H54 (cell line): ENCODE results near the gene SSBP3.
"Not testable (repeated sequence)": the region's sequence is repeated elsewhere in the genome, so short reads cannot be mapped to it uniquely, and the experiment has no call there.

Source experiments
- DNase-seq: peaks from one replicate; pipeline ENCODE4 v3.0.0; 2011; ENCODE audit warnings: low spot score, mixed read lengths; ENCODE audit not compliant: insufficient read length
- FAIRE-seq: peaks from 3 replicates; lab custom pipeline; 2011; peaks lifted over from hg19 to GRCh38; lab: Jason Lieb, UNC
- POLR2A ChIP-seq: IDR thresholded peaks from 2 replicates; pipeline ENCODE4 v1.6.1; 2011; ENCODE audit warnings: low read depth, mild to moderate bottlenecking, low read length

SSBP3 gene

GRCh38 chr1:54421101-54421504, 14.9 kb upstream of the SSBP3 start:
- FAIRE-seq (no peak), DNase-seq (no peak)
- TF ChIP-seq POLR2A, result no peak

DNA sequence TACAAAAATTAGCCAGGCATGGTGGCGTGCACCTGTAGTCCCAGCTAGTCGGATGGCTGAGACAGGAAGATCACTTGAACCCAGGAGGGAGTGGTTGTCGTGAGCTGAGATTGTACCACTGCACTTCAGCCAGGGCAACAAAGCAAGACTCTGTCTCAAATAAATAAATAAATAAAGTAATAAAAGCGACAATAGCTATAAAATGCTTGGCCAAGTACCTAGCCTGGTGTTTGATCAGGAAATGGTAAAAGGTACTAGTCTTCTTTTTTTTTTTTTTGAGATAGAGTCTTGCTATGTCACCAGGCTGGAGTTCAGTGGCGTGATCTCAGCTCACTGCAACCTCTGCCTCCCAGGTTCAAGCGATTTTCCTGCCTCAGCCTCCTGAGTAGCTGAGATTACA, 12.4 kb upstream of the SSBP3 start:
- not testable (repeated sequence) for FAIRE-seq, DNase-seq

- DNase-seq (no peak), FAIRE-seq (no peak)
- TF ChIP-seq POLR2A, result no peak
Observed at GRCh38 chr1:54417123-54417522, 10.9 kb upstream of the SSBP3 start.

GRCh38 chr1:54416435-54416834, 10.2 kb upstream of the SSBP3 start:
- TF ChIP-seq POLR2A, result no peak
- FAIRE-seq (no peak), DNase-seq (no peak)

GRCh38 chr1:54415991-54416390, 9.8 kb upstream of the SSBP3 start:
- DNase-seq (no peak), FAIRE-seq (no peak)
- TF ChIP-seq POLR2A, result no peak

- no peak for TF ChIP-seq POLR2A
- FAIRE-seq (no peak), DNase-seq (no peak)
Observed at GRCh38 chr1:54415533-54415932, 9.3 kb upstream of the SSBP3 start.

- DNase-seq, result no peak
- TF ChIP-seq POLR2A, result no peak
- no peak for FAIRE-seq
Observed at GRCh38 chr1:54413732-54414131, 7.5 kb upstream of the SSBP3 start.

- no peak for DNase-seq
- no peak for FAIRE-seq
- no peak for TF ChIP-seq POLR2A
Observed at GRCh38 chr1:54413295-54413694, 7.1 kb upstream of the SSBP3 start.

DNA sequence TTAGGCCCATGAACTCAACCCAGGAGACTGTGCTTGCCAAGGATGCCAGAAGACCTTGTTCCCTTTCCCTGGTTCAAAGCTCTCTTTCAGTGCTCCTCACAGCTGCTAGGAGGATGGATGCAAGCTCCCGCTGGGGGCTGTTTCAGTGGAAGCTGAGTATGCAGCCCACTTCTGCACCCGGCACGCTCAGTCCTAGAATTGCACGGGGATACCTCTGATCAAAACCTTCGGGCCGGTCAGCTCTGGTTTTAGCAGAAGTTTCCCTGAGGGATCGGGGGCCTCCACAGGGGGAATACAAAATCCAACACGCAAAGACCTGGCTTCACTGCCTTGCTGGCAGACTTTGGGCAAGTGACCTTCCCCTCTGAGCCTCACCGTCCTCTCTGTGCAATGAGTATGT, 4.2 kb upstream of the SSBP3 start:
- FAIRE-seq, result no peak
- TF ChIP-seq POLR2A, result no peak
- no peak for DNase-seq

DNA sequence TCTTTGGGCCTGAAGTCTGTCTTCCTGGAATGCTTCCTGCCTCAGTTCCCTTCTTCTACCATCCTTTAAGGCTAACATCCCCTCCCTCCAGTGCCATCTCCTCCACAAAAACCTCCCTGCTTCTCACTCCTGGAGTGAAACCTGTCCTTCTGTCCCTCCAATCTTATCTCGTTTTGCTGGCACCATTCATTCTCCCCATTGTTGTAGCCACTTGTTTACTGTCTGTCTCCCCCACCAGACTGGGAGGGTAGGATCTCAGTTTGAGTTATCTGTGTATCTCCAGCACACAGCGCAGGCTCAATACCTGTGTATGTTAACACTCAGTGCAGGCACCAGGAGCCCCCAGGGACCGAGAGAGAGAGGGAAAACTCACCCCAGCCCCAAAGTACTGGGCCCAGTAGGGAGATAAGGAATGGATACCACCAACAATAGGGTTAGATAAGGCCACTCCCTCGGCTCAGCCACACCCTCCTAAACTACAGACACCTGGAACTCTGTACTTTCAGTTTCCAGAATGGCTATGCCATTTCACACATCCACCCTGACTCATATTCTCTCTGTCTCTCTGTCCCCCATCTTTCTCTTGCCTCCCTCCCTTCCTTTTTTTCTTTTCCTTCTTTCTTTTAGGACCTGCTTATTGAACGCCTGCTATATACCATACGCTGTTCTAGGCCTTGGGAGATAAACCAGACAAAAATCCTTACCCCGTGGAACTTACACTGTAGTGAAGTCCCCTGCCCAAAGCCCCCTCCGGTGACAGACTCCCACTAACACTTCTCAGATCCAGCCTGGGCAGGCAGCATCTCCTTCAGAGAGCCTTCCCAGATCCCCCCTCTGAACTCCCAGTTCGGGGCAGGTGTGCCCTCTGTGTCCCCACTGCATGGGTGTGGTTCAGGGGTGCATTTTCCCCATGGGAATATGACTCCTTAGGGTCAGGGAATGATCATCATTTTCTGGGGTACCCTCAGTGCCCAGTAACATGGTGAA, 3.3 kb upstream of the SSBP3 start:
- DNase-seq, result no peak

GRCh38 chr1:54408147-54409066, 2.2 kb upstream of the SSBP3 start:
- no peak for TF ChIP-seq POLR2A
- DNase-seq (peak; percentile 91), FAIRE-seq (peak; percentile 83)

More for the DNA sequence above, 3.3 kb upstream of the SSBP3 start:
- FAIRE-seq, result no peak
- TF ChIP-seq POLR2A, result no peak

DNA sequence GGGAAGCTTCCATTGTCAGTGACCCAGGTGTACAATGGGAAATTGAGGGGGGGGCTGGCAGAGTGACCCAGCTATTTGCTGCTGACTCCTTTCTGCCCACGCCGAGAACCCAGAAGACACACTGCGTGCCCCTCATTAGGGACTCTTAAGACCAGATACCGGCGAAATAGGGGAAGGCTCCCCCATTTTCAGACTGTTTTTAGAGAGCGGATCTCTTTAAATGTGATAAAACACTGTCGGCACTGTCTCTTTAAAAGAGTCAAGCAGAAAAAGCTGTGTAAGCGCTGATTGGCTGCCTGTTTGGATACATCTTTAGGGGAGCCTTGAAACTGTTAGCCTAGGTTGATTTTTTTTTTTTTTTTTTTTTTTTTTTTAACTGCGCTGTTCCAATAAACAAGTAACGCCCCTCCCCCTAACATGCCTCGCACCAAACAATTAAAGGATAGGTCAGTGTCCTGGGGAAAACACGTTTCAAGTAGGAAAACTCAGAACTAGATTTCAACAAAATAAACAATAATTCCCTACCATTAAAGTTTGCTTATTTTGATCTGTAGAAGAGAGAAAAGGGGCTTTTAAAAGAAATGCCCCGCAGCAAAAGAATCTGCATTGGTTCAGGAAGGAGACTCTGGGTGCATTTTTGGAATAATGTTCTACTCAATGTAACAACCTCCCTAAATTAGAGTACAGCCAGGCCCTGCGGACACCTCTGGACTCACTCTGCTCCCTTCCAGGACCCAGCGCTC, 1.4 kb upstream of the SSBP3 start:
- FAIRE-seq (no peak), DNase-seq (peak; percentile 84)
- no peak for TF ChIP-seq POLR2A

- FAIRE-seq (no peak), DNase-seq (no peak)
- TF ChIP-seq POLR2A, result no peak
Observed at GRCh38 chr1:54407154-54407403, 885 bp upstream of the SSBP3 start.

DNA sequence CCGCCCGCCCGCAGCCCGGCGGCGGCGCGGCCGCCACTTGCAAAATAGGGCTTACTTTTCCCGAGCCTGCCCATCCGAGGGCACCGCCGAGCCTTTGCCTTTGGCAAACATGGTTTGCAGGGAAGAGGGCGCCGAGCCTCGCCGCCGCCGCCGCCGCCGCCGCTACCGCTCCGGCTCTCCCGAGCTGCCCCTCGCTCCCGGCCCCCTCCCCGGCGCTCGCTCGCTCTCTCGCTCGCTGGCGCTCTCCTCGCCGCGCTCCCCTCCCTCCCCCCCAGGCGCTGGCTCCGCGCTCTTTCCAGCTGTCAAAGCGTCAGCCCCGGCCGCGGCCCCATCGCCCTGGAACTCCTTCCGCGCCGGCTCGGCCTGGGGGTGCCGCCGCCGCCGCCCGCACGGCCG, 298 bp downstream of the SSBP3 start:
- FAIRE-seq (no peak), DNase-seq (no peak)
- TF ChIP-seq POLR2A, result no peak
